Tibial nerve (tissue), 3 donors: Measurements from ENCODE around the gene PTPN14.

Experiments used
- POLR2A ChIP-seq, 2 donors: fragments of 450-650 bp; IDR thresholded peaks; one replicate each; pipeline ENCODE4 v1.6.1; 2017; ENCODE audit warnings: antibody characterized with exemption in 2 of 2, mild to moderate bottlenecking in 2 of 2, moderate library complexity in 2 of 2
- TF ChIP-seq, protein P1 (sequence below), 5 experiments: fragments of 200-600 bp in 3 of 5; fragments of 450-650 bp in 2 of 5; sonication (generic) in 3 of 5; IDR thresholded peaks; one replicate each; pipeline ENCODE4 v1.5.1; 2016 to 2019; ENCODE audit warnings: antibody characterized with exemption in 5 of 5, mild to moderate bottlenecking in 3 of 5, moderate library complexity in 2 of 5

DNA sequence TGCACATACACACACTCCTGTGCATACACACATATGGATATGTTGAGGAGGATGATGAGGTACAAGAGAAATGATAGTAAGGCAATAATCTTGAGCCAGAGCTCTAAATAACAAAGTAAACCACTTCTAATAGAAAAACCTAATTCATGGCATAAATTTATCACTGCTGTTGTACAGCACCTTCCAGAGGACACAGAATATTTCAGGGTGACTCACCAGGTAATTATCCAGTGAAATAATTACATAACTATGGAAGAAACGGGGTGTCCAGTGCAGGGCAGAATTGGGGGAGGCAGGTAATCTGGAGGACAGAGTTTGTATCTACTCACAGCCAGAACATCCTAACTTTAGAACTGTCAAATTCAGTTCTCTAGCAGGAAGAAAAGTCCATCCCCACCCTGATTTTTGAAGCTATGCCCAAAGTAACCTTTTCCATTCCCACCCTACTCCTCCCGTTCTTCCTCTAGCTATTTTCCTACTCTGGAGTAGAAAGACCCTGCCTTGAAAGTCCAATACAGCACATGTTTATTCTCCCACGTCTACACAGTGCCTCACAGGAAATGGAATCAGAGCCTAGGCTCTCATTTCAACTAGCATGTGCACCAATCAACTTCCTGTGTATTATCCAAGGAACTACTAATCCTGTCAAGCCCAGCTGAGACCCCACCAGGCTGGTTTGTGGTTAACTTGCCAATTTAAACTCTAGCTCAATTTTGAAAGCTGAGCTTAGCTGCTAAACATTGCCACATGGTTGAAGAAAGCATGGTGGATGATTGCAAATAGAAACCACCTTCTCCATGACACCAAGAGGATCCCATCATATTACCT lies 96.6 kb downstream of the PTPN14 start:
- TF ChIP-seq, protein P1, sequence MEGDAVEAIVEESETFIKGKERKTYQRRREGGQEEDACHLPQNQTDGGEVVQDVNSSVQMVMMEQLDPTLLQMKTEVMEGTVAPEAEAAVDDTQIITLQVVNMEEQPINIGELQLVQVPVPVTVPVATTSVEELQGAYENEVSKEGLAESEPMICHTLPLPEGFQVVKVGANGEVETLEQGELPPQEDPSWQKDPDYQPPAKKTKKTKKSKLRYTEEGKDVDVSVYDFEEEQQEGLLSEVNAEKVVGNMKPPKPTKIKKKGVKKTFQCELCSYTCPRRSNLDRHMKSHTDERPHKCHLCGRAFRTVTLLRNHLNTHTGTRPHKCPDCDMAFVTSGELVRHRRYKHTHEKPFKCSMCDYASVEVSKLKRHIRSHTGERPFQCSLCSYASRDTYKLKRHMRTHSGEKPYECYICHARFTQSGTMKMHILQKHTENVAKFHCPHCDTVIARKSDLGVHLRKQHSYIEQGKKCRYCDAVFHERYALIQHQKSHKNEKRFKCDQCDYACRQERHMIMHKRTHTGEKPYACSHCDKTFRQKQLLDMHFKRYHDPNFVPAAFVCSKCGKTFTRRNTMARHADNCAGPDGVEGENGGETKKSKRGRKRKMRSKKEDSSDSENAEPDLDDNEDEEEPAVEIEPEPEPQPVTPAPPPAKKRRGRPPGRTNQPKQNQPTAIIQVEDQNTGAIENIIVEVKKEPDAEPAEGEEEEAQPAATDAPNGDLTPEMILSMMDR (IDR thresholded peaks at IDR 0.05) = no peak
- TF ChIP-seq POLR2A (IDR thresholded peaks at IDR 0.05) = no peak
